Parathyroid adenoma (tissue), 2 donors: ENCODE data around the gene P2RY14.

Source experiments
- H2AFZ ChIP-seq: fragments of 300-600 bp; sonication (generic); one replicate; pipeline ENCODE4 v1.7.0; 2017; ENCODE audit warnings: antibody characterized with exemption, mild to moderate bottlenecking
- H3K27ac ChIP-seq: fragments of 300-600 bp; sonication (generic); one replicate; pipeline ENCODE4 v1.7.0; 2017
- H3K27me3 ChIP-seq: fragments of 300-600 bp; sonication (generic); one replicate; pipeline ENCODE4 v1.7.0; 2017; ENCODE audit warnings: low read length; ENCODE audit not compliant: control insufficient read depth, insufficient read depth
- H3K36me3 ChIP-seq: fragments of 300-600 bp; sonication (generic); one replicate; pipeline ENCODE4 v1.7.0; 2017; ENCODE audit warnings: low read length; ENCODE audit not compliant: control insufficient read depth, insufficient read depth
- H3K4me1 ChIP-seq: fragments of 300-600 bp; sonication (generic); one replicate; pipeline ENCODE4 v1.7.0; 2017; ENCODE audit warnings: control low read depth
- H3K4me2 ChIP-seq: fragments of 300-600 bp; sonication (generic); one replicate; pipeline ENCODE4 v1.7.0; 2017; ENCODE audit warnings: low read length
- H3K4me3 ChIP-seq: fragments of 300-600 bp; sonication (generic); one replicate; pipeline ENCODE4 v1.7.0; 2017; ENCODE audit warnings: low read depth, low read length
- H3K79me2 ChIP-seq: fragments of 300-600 bp; sonication (generic); one replicate; pipeline ENCODE4 v1.7.0; 2017; ENCODE audit warnings: control low read depth
- H3K9ac ChIP-seq: fragments of 300-600 bp; sonication (generic); one replicate; pipeline ENCODE4 v1.7.0; 2017; ENCODE audit warnings: mild to moderate bottlenecking
- H3K9me3 ChIP-seq: fragments of 300-600 bp; sonication (generic); one replicate; pipeline ENCODE4 v1.7.0; 2017; ENCODE audit warnings: low read length; ENCODE audit not compliant: control insufficient read depth
- TF ChIP-seq, protein P1 (sequence below): fragments of 300-600 bp; sonication (generic); IDR thresholded peaks from one replicate; pipeline ENCODE4 v1.7.0; 2017; ENCODE audit warnings: antibody characterized with exemption, mild to moderate bottlenecking
- donor health status: primary hyperparathyroidism.

The P2RY14 gene

DNA sequence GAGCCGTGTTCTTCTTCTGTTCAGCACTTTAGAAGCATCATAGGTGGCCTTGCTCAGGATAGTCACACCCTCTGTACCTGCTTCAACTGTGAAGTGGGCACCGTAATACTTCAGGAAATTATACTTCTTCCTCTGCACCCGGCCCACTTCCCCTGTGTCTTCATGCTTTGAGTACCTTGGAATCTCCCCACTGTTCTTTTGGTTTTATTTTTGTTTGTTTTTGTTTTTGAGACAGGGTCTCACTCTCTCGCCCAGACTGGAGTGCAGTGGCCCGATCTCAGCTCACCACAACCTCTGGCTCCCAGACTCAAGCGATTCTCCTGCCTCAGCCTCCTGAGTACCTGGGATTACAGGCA lies 1.7 kb downstream of the P2RY14 start:
- Histone ChIP-seq H3K9ac (no peak overlapping the region), H3K4me2 (no peak overlapping the region), H3K36me3 (no peaks in the 10 kb centered on the region), H3K79me2 (no peaks in the 10 kb centered on the region), H2AFZ (no peak overlapping the region), H3K27me3 (no peaks in the 10 kb centered on the region), H3K27ac (no peak overlapping the region), H3K4me3 (no peak overlapping the region), H3K9me3 (no peaks in the 10 kb centered on the region), H3K4me1 (no peaks in the 10 kb centered on the region)
- TF ChIP-seq, protein P1, sequence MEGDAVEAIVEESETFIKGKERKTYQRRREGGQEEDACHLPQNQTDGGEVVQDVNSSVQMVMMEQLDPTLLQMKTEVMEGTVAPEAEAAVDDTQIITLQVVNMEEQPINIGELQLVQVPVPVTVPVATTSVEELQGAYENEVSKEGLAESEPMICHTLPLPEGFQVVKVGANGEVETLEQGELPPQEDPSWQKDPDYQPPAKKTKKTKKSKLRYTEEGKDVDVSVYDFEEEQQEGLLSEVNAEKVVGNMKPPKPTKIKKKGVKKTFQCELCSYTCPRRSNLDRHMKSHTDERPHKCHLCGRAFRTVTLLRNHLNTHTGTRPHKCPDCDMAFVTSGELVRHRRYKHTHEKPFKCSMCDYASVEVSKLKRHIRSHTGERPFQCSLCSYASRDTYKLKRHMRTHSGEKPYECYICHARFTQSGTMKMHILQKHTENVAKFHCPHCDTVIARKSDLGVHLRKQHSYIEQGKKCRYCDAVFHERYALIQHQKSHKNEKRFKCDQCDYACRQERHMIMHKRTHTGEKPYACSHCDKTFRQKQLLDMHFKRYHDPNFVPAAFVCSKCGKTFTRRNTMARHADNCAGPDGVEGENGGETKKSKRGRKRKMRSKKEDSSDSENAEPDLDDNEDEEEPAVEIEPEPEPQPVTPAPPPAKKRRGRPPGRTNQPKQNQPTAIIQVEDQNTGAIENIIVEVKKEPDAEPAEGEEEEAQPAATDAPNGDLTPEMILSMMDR, result no peak

DNA sequence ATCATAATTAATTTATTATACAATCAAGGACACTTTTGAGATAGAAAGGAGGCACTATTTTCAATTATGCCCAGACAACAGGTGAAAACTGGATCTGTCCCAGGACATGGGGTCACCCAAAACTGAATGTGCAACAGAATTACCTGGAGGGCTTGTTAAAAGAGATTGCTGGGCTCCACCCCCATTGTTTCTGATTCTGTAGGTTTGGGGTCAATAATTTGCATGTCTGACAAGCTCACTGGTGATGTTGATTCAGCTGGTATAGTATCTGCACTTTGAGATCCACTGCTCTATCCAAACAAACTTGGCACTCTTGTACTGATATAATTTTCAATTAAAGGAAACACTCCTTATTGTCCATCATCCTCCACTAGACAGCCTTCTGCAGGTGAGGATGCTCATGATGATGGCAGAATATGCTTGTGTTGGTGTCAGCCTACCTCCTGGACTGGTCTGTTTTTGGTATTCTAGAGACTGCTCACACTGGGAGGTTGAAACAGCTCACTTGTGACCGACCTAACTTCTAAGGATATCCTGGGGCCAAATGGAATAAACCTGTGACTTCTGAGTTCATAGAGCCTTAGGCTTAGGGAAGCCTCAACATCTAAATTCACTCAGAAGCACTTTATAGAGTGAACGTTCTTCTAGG lies 2.2 kb downstream of the P2RY14 start:
- H3K9me3 ChIP-seq, result no peaks in the 10 kb centered on the region
- no peaks in the 10 kb centered on the region for H3K27me3 ChIP-seq
- no peak overlapping the region for H3K4me2 ChIP-seq
- H3K4me3 ChIP-seq, result no peak overlapping the region
- H3K79me2 ChIP-seq, result no peaks in the 10 kb centered on the region
- no peaks in the 10 kb centered on the region for H3K36me3 ChIP-seq
- H2AFZ ChIP-seq, result no peak overlapping the region
- H3K9ac ChIP-seq, result no peak overlapping the region
- no peak overlapping the region for H3K27ac ChIP-seq
- TF ChIP-seq, protein P1, result no peak
- no peaks in the 10 kb centered on the region for H3K4me1 ChIP-seq

GRCh38 chr3:151275091-151275490 lies 3.3 kb downstream of the P2RY14 start:
- Histone ChIP-seq H3K9ac (no peak overlapping the region), H3K9me3 (no peaks in the 10 kb centered on the region), H2AFZ (no peak overlapping the region), H3K4me1 (no peaks in the 10 kb centered on the region), H3K27me3 (no peaks in the 10 kb centered on the region), H3K36me3 (no peaks in the 10 kb centered on the region), H3K4me3 (no peak overlapping the region), H3K79me2 (no peaks in the 10 kb centered on the region), H3K27ac (no peak overlapping the region), H3K4me2 (no peak overlapping the region)
- TF ChIP-seq, protein P1, result no peak

DNA sequence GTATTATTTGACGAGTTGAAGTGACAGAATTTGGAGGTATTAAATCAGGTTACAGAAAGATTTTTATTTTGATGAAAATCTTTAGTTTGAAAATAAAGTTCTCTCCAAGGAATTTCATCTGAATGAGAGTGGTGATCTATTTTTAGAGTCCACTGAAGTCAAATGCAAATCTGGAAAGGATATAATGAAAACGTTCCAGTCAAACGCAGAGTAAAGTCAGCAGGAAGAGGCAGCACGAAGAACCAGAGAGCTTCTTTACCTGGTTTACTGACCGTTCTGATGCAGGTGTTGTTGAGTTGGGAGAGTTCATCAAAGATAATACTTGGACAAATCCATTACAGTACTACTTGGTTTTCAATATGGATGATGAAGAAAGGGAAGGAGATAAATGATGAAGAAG lies 8.7 kb downstream of the P2RY14 start:
- Histone ChIP-seq H3K79me2 (no peaks in the 10 kb centered on the region), H3K4me3 (no peak overlapping the region), H3K27me3 (no peaks in the 10 kb centered on the region), H3K9me3 (no peaks in the 10 kb centered on the region), H3K36me3 (no peaks in the 10 kb centered on the region), H2AFZ (no peak overlapping the region), H3K27ac (peak overlapping the region; percentile 33), H3K9ac (no peak overlapping the region), H3K4me2 (no peak overlapping the region), H3K4me1 (no peaks in the 10 kb centered on the region)
- TF ChIP-seq, protein P1, result no peak
